ENCODE results near the gene HSPA12B. TPM values are rescaled to one million over a fixed set of nuclear protein-coding genes. Genes with fewer than 3 reads are reported as not detected.

HSPA12B gene
- total RNA-seq, 1 donor from 2014 or later = not detected

DNA sequence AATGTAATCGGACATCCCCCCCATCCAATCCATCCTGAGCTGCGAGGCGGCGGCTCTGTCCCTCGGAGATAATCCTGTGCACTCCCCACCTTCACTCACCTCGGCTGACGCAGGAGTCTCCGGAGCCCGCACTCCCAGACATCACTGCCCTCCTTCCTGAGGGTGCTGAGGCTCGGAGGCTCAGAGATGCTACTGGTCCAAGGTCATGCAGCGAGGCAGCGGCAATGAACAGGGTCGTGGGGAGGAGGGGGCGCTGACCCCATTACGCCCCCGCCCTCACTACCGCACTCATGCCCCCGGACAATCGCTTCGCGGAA lies 34.6 kb downstream of the HSPA12B start:
- DNase-seq (ENCODE audit: low read depth) = no peak

DNA sequence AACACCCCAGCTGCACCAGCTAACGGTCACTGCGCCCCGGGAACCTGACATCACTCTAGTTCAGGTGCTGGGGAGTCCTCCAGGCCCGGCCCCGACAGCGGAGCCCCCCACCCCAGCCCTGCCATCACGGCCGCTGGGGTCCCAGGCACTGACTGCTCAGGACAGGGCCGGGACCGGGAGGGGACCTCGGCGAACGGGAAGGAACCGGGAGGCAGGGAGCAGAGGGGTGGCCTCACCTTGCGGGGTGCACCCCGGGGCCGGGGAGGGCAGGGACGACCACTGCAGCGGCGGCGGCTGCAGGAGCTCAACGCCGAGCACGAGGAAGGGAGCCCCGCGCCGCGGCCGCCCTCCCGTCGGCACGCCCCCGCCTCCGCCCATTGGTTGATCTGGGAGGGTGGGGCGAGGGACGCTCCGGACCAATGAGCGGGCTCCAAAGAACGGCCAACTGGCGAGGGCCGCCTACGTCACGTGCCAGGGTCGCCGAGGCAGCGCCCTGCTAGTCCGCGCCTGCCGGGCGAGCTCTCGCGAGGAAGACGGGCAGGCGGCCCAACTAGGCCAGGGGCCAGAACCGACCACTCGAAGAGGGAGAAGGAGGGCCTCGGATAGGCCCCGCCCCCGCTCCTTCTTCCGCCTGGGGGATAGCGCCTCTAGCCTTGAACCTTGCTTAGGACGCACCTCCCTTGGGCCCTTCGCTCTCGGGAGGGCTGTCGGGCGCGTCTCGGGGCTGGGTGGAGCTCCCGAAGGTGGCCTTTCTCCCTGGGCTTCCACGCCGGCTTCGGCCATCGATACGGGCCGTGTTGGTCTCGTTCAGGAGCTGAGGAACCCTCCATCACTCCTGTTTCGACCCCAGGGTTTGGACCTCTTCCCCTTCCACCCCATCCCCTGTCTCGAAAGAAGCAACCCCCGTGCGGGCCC lies 35.2 kb downstream of the HSPA12B start, which contains the start of gene ADISSP:
ADISSP (minus strand) TSS at position 327 of the 915 bp plus-strand sequence. CDS start 7,653 bp downstream, outside the sequence.
- DNase-seq (ENCODE audit: low read depth) = peak; percentile 91

DNA sequence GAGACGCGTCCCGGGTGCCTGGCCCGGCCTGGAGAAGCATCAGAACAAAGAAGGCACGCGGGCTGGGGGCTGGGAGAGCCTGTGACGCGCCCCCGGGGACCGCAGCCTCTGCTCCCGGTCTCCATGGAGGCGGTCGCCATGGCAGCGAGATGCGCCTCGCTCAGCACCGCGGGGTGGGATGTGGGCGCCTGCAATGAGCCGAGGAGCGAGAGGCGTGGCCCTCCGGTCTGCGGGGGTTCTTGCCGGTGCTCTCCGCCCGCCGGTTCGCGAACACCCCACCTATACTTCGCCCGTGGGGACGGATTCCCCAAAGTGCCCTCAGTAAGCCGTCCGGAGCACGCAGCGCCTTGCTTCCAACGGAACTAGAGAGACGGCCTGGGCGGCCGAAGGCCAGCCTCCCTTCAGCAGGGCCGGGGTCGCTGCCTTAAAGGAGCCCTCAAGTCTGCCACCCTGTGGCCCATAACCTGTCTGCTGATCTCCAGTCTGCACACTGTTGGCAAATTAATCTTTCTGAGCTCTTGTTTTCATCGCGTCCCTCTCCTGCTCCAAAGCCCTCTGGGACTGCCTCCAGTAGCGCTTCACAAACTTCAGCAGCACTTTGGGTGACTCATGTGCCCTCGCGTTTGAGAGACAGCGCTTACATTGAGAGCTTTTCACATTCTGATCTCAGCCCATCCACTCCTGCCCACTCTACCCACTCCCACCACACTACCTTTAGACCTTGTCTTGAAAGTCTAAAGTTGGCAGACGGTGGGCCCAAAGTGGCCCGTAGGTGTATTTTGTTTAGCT lies 36.1 kb downstream of the HSPA12B start:
- peak; percentile 83 for DNase-seq (ENCODE audit: low read depth)

DNA sequence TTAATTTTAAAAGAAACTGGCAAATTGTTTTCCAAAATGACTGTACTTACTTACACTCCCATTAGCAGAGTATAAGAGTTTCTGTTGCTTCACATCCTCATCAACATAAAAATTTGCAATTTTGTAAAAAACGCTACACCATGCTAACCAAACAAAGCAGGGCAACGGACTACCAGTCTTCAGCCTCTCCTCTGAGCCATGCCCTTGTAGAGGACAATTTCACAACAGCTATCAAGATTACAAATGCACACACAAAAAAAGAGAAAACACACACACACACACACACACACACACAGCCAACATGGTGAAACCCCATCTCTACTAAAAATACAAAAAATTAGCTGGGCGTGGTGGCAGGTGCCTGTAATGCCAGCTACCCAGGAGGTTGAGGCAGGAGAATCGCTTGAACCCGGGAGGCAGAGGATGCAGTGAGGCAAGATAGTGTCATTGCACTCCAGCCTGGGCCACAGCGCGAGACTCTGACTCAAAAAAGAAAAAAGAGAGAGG lies 39.1 kb downstream of the HSPA12B start:
- DNase-seq (ENCODE audit: low read depth) = no peak

DNA sequence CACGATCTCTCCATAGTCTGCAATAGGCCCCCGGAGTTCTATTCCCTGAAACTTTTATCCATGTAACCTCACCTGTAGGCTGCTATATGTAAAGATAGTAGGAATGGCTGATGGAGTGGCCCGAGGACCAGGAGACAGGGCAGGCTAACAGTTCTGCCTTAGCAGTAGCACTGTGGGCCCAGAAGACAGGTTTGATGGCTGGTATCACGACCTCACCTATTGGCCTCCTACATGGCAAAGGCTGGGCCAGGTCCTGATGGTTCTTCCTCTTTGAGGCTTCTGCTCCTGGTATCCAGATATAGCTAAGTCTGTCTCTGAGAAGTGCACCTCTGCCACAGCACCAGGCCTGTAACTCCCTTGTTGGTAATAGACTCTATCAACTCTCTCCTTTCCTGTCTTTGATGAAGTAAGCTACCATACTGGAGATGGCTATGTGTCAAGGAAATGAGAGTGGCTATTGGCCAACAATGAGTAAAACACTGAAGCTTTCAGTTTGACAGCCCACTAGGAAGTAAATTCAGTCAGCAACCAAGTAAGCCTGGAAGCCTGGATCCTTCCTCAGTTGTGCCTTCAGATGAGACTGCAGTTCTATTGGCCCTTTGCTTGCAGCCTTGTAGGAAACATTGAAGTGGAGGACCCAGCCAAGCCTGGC lies 43.1 kb downstream of the HSPA12B start:
- no peak for DNase-seq (ENCODE audit: low read depth)

DNA sequence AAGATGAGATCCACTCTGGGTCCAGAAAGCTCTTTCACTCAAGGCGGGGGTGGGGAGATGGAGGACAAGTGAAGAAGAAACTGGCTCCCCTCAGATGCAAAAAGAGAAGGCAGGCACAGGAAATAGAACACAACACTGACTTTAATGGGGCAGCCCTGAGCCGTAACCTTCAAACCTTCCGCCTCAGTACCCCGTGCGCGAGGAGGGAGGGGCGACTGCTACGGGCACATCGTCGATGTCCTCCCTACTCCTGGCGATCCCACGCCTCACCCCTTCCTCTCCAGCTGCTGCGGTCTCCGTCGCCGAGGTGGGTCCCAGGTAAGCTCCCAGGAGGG lies 44.9 kb downstream of the HSPA12B start:
- no peak for DNase-seq (ENCODE audit: low read depth)

DNA sequence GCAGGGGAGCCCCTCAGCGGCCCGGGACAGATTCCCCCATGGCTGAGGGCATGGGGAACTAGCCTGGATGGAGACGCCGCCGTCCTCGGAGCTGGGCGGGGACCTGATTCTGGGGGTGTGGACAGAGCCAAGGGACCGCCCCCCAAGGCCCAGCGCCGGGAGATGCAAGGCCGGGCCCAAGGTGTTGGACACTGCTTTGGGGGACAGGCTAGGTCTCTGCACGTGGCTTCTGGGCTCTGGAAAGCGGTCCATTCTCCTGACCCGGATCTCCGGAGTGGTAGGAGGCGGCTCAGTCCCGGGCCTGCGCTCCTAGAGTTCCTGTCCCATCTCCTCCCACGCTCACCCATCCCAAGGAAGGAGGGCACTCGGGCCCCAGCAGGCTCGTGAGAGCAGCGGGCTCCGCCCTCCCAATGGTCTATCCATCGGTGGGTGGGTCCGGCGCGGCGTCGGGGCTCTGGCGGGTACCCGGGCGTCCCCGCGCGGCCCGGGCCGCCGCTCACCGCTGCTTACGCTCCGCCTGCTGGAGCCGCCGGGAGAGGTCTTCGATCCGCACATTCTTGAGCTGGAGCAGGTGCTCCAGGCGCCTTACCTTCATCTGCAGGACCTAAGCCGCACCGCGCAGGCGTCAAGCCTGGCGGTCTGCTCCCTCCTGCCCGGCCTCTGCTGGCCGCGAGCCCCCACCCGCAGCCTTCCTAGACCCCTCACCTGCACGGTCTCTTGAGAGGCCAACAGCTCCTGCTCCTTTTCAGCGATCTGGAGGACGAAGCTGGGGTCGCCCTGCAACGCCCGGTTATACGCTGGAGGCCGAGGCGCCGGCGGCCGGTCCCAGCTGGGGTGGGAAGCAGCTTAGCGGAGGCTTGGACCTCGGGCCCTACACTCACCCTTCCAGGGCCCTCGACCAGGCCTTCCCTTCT lies 45.5 kb downstream of the HSPA12B start:
- DNase-seq (ENCODE audit: low read depth) = no peak

DNA sequence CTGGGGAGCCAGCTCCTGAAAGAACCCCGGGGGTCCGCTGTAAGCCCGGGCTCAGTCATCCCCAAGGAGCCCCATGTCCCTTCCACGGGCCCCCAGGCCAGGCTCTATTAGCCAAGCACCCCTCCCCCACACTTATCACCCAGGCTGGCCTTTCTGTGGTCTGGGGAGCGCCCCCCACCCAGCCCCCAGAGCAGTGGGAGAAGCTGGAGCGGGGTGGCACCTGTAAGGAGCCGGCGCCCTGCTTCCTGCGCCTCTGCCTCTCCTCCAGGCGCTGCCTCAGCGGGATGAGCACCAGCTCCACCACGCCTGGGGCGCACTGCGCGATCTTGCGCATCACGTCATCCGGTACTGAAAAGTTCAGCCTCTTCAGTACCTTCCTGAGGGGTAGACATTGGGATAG lies 46.5 kb downstream of the HSPA12B start:
- DNase-seq (ENCODE audit: low read depth) = no peak

DNA sequence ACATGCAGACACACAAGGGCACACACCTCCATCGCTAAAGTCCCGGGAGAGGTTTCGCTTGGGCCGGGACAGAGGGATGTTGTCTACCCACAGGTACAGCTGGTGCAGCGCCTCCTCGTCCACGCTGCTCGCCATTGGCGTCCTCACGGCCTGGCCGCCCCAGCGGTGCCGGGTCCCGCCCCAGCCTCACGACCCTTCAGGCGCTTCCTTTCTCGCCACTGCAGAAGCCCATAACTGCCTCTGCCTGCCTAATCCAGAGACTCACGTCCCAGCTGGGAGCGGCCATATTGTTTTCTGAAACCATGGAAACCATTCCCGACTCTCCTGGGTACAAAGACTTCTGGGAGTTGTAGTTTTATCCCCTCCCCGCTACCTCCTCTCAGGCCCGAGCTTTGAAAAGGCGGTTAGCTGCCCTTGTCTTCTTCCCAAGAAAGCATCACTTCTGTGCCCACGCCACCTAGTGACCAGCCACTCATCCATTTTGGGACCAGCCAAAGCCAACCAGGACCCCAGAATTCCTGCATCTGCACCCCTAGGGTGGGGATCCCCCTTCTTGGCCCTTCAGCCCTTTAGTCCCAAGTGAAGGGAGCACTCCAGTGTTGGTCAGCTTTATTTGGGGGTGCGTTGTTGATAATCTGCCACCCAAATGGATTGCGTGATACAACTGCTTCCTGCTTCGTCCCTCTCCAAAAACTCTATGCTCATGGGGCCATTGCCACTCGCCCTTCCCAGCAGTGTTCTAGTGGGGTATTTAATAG lies 48.8 kb downstream of the HSPA12B start, which contains the start of gene SPEF1:
SPEF1 (minus strand) TSS at position 296 of the 758 bp plus-strand sequence; CDS start at position 135, 161 bp downstream.
- peak; percentile 91 for DNase-seq (ENCODE audit: low read depth)

DNA sequence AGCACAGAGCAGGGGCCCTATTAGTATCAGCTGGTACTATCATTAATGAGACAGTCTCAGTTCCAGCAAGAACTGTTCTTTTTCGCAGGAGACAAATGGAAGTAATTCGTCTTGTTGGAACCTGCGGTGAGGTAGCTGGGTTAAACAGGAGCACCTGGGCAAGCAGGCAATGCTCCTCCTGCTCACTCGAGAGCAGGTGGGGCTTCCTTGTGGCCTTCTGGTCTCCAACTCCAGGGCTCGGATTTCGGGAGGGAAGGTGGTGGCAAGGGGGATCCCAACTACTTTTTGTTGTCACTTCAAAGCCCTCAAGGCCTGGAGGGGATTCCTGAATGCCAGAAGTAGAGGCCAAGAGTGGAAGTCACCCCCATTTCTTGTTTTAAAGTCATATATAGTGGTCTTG lies 50.1 kb downstream of the HSPA12B start:
- no peak for DNase-seq (ENCODE audit: low read depth)

DNA sequence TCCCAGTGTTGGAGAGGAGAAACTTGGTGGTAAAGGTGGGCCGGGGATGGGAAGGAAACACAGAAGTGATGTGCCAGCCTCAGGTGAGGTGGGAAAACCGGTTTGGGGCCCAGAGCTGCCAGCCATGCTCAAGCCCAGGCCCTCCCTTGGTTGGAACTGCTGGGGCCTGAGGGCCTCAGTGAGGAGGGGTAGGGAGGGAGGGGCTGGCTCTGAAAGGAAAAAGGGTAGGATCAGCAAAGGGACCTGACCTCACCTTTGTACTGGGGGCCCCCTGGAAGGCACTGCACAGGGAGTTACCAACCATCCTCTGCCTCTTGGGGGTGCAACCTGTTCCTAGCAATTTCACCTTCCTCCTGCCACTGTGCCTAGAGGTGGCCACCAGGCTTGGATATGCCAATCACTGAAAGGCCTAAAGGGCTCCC lies 50.6 kb downstream of the HSPA12B start:
- DNase-seq (ENCODE audit: low read depth) = no peak

DNA sequence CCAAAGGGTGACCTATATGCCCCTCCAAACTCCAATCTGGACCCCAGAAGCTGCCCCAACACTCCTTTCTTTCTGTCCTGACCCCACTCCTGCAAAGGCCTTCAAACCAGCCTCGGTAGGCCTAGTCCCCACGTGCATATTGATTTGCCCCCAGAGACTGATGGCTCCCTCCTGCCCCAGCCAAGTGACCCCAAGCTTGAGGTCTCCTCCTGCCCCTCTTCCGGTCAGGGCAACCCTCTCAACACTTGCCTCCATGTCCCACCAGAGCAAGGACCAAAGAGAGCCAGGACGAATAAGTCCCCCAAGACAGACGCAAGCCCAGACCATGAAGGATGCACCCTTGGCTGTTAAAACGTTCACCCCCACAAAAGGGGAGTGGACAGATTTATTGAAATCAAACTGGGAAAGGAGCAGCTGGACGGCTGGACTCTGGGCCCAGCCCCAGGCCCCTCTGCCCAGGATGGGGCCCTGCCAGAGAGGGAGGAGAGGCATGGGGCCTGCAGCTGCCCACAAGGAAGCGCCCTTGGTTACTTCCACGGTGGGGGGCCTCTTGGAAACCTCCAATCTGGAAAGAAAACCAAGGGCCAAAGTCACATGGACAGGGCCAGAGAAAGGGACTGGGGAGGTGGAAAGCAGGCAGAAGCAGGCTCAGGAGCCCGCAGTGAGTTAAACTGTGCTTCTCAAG lies 51.2 kb downstream of the HSPA12B start:
- no peak for DNase-seq (ENCODE audit: low read depth)

DNA sequence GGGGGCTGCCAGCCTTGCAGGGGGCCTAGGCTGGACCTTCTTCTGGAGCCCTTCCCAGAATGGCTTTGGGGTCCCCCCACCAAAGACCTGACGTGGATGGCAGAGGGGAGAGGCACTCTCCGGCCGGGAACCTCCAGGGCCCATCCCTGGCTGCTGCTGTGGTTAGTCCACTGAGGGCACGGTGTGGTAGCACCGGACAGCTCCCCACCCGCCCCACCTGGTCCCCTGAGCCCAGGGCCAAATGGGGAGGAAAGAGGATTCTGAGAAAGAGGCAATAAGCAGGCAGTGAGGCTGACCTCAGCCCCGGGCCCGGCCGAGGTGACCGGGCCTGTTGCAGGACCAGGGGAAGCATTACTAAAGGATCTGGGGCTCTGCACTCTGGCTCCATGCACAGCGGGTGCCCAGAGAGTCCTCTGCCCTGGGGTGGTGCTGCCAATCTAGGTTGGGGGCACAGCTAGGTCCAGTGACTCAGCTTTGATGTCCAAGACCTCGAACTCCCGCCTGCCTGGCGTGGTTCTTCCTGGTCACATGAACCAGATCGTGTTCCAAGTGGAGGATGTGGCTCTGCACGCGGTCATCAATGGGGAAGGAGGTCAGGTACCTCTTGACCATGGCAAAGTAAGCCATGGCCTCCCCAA lies 51.9 kb downstream of the HSPA12B start:
- DNase-seq (ENCODE audit: low read depth) = no peak

DNA sequence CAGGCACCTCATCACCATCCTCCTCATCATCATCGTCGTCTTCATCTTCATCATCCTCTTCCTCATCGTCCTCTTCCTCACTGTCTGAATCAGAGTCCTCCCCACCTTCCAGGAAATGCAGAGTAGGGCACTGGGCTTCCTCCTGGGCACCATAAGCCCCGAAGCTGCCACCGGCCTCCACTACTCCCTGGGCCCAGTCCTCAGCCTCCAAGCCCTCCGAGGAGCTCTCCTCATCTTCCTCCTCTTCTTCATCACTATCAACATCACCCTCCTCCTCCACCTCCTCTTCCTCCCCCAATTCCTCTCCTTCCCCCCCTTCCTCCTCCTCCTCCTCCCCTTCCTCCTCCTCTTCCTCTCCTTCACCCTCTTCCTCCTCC lies 52.4 kb downstream of the HSPA12B start:
- DNase-seq (ENCODE audit: low read depth) = no peak

DNA sequence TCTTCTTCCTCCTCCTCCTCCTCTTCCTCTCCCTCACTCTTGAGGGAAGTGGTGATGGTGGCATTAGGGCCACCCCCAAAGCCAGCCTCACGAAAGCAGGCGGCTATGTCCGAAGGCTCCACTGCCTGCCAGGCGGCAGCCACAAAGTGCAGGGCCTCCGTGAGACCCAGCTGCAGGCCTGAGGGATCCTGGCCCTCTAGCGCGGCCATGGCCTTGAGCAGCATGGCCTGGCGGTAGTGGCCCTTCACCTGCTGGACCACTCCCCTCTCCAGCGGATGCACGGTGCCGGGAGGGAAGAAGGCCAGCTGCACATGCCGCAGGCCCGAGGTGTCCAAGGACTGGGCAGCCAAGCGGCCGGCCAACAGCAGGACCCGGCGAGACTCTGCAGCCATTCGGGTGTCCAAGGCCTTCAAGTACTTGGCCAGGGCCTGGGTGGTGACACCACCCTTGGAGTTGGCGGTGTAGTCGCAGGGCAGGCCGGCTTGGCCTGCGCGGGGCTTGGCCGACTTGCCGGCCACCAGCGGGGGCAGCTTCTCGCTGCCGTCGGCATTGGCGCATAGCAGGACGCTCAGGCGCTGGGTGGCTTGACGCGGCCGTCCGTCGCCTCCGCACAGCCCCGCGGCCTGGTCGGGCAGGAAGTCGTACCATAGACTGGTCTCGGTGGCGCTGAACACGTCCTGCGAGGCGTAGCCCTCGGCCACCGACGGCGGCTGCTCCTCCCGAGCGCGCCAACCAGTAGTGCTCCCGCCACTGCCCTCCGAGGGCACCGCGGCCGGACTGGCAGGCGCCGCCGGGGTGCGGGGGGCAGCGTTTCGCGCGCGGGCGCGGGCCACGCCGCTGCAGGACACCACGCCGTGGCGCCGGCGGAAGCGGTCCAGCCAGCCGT lies 53.0 kb downstream of the HSPA12B start:
- no peak for DNase-seq (ENCODE audit: low read depth)

DNA sequence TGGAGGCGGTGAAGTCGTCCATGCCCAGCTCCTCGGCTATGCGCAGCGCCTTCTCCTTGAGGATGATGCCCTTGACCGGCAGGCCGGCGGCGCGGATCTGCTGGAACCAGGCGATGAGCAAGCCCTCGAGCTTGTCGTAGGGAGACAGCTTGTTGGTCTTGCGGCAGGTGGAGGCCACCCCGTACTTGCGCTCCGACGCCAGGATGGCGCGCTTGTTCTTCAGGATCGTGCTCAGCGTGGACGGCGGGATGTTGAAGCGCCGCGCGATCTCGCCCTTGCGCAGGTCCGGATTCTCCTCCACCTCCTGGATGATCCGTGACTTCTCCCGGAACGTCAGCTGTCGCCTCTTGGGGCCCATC lies 53.6 kb downstream of the HSPA12B start:
- no peak for DNase-seq (ENCODE audit: low read depth)

DNA sequence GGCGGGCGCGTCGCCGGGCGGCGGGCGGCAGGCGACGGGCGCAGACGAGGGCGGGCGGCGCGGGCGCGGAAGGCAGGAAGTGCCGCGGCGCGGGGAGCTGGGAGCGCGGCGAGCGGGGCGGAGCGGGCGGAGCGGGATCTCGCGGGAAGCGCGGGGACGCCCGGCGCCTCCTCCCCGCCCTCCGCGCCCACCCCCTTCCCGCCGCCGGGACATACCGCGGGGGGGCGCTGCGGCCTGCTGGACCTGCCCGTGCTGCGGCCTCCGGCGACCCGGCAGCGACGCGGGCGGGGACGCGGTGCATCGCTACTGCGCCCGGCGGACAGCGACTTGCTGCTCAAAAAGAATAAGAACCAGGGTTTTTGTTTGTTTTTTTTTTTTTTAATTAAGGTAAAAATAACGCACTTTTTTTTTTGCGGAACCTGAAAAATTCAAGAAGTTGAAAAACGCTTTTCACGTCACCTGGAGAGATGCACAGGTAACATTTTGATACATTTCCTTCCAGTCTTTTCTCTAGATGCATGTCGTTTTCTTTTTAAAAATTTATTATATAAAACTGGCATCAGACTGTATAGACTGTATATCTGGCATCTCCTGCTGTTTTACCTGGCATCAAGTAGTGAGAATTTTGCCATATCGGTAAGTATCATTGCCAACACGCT lies 54.3 kb downstream of the HSPA12B start, which contains the start of gene CENPB:
CENPB (minus strand) TSS at position 76 of the 659 bp plus-strand sequence. CDS start 257 bp downstream, outside the sequence.
- DNase-seq (ENCODE audit: low read depth) = no peak

All from renal cortical epithelial cell (primary cell).